ENCODE results near the gene SMIM26. TPM values are rescaled to one million over a fixed set of nuclear protein-coding genes. Genes with fewer than 3 reads are reported as not detected.

The SMIM26 gene
- total and polyA plus RNA-seq, 2 of the 13 experiments (the other 11 are each of a cell fraction or from before 2014, with no cell fraction given) = 214 to 249 TPM

GRCh38 chr20:18588574-18588933, 21.3 kb downstream of the SMIM26 start (continued):
- TF ChIP-seq HMG20B (CRISPR knock-in tag; conservative IDR thresholded peaks at IDR 0.05) (no peak), PRMT3 (CRISPR knock-in tag; IDR thresholded peaks at IDR 0.05; ENCODE audit: borderline replicate concordance, low read depth) (no peak), POLR2AphosphoS2 (IDR thresholded peaks at IDR 0.05; ENCODE audit: low read depth, low read length) (no peak), GLI4 (CRISPR knock-in tag; IDR thresholded peaks at IDR 0.05; ENCODE audit: borderline replicate concordance) (no peak), ZNF256 (CRISPR knock-in tag; conservative IDR thresholded peaks at IDR 0.05) (no peak), ARNT (IDR thresholded peaks at IDR 0.05) (no peak), HBP1 (CRISPR knock-in tag; IDR thresholded peaks at IDR 0.05; ENCODE audit: low read depth) (no peak), BRF2 (CRISPR knock-in tag; IDR thresholded peaks at IDR 0.05) (no peak), ZC3H4 (CRISPR knock-in tag; IDR thresholded peaks at IDR 0.05; ENCODE audit: borderline replicate concordance) (no peak), GMEB1 (CRISPR knock-in tag; IDR thresholded peaks at IDR 0.05; ENCODE audit: borderline replicate concordance) (no peak), ZNF484 (CRISPR knock-in tag; IDR thresholded peaks at IDR 0.05; ENCODE audit: borderline replicate concordance, low read depth) (no peak), KMT2B (CRISPR knock-in tag; IDR thresholded peaks at IDR 0.05) (no peak), ZNF333 (CRISPR knock-in tag; IDR thresholded peaks at IDR 0.05; ENCODE audit: borderline replicate concordance) (0 out of 2 replicates have a peak, but pooled peaks have one; percentile 43), ZNF660 (CRISPR knock-in tag; IDR thresholded peaks at IDR 0.05; ENCODE audit: borderline replicate concordance, low read depth) (no peak), BHLHE40 (IDR thresholded peaks at IDR 0.05; ENCODE audit: low read length) (no peak), SPEN (CRISPR knock-in tag; IDR thresholded peaks at IDR 0.05; ENCODE audit: low read depth) (no peak), PAXIP1 (CRISPR knock-in tag; conservative IDR thresholded peaks at IDR 0.05) (no peak), ZFAT (CRISPR knock-in tag; conservative IDR thresholded peaks at IDR 0.05) (peak; percentile 96), ZNF800 (CRISPR knock-in tag; IDR thresholded peaks at IDR 0.05) (peak; percentile 73; the same call in 1 of the 2 replicates), SRF (IDR thresholded peaks at IDR 0.05; ENCODE audit: low read depth, low read length) (no peak), ZNF703 (CRISPR knock-in tag; IDR thresholded peaks at IDR 0.05; ENCODE audit: borderline replicate concordance) (0 out of 2 replicates have a peak, but pooled peaks have one; percentile 0), ZFP62 (CRISPR knock-in tag; IDR thresholded peaks at IDR 0.05) (no peak)

Measured in HepG2 (cell line).